ENCODE results near the gene RLIM. TPM values are rescaled to one million over a fixed set of nuclear protein-coding genes. Genes with fewer than 3 reads are reported as not detected.

Gene RLIM
- total RNA-seq, 1 experiment from 2014 or later: 36.4 TPM

DNA sequence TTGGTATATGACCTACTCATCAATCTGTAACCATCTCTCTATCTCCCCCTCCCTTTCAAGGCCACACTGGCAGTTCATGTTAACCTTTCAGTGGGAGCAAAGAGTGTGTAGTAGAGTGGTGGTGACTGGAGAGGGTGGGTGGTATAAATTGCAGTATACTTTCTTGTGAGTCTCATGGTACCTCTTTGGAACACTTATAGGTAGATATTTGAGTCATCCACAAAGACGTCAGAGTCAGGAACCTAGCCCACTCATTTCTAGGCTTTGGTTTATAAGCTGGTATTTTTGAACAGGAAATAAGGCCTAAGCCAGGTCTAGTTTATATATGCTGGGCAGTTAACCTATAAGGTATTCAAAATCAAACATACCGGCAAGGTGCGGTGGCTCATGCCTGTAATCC lies 36.3 kb downstream of the RLIM start:
- RAD21 ChIA-PET (ENCODE audit: low non-redundant PET in 1 of 2, low total read pairs in 2 of 2, uncharacterized antibody in 2 of 2, unreplicated experiment in 2 of 2): no interaction called here
- TF ChIP-seq YY1 (IDR thresholded peaks at IDR 0.05; ENCODE audit: extremely low read depth, insufficient replicate concordance, low read depth, low read length): no peak
- H2AFZ ChIP-seq (ENCODE audit: low read depth, low read length, poor library complexity, severe bottlenecking): no peak overlapping the region
- no peaks in the 10 kb centered on the region for H3K9me3 ChIP-seq (ENCODE audit: control insufficient read depth in 1 of 2, insufficient read depth in 1 of 2, low read depth in 1 of 2, low read length in 2 of 2)
- H3K79me2 ChIP-seq (ENCODE audit: insufficient read depth, low read length): no peaks in the 10 kb centered on the region
- CTCF ChIA-PET: no interaction called here
- no peak overlapping the region for H3K9ac ChIP-seq (ENCODE audit: low read length)
- no peaks in the 10 kb centered on the region for H3K9me2 ChIP-seq (ENCODE audit: insufficient read depth)
- H3K36me3 ChIP-seq (ENCODE audit: control insufficient read depth in 1 of 2, insufficient read depth in 2 of 2, low read length in 2 of 2): no peaks in the 10 kb centered on the region
- H3K4me3 ChIP-seq (replicated peaks in 1 of 2; ENCODE audit: low read depth in 1 of 2, low read length in 2 of 2): no peak overlapping the region
- intact Hi-C loops (cut with micrococcal nuclease): no loop called here
- ATAC-seq (no peak), DNase-seq (ENCODE audit: low read depth, low spot score) (no peak)
- no peak overlapping the region for H3K4me2 ChIP-seq (ENCODE audit: low read length)
- H3K4me1 ChIP-seq (ENCODE audit: control insufficient read depth in 1 of 2, insufficient read depth in 2 of 2, low read length in 2 of 2): no peaks in the 10 kb centered on the region
- POLR2A ChIA-PET: no interaction called here
- no TSS peak for BruUV-seq (replicated peaks)
- H3K27me3 ChIP-seq (ENCODE audit: insufficient read depth, low read length): no peaks in the 10 kb centered on the region
- H3K27ac ChIP-seq (ENCODE audit: low read depth, low read length): no peak overlapping the region
- H4K20me1 ChIP-seq (ENCODE audit: insufficient read depth): no peaks in the 10 kb centered on the region

- TF ChIP-seq SP1 (IDR thresholded peaks at IDR 0.05; ENCODE audit: low read depth): no peak
- TF ChIP-seq CTCF (IDR thresholded peaks at IDR 0.05 in 2 of 3, conservative IDR thresholded peaks at IDR 0.05 in 1 of 3; ENCODE audit: borderline replicate concordance in 1 of 3, insufficient read depth in 1 of 3, low read depth in 2 of 3, low read length in 2 of 3): no peak
- TF ChIP-seq MAX (IDR thresholded peaks at IDR 0.05): no peak
- TF ChIP-seq EZH2 (IDR thresholded peaks at IDR 0.05): no peak
- TF ChIP-seq JUND (IDR thresholded peaks at IDR 0.05): no peak
- no peak for TF ChIP-seq ZFX (IDR thresholded peaks at IDR 0.05)
- TF ChIP-seq CEBPB (IDR thresholded peaks at IDR 0.05; ENCODE audit: low read depth): no peak
- no peak for TF ChIP-seq POLR2A (IDR thresholded peaks at IDR 0.05; ENCODE audit: borderline replicate concordance, extremely low read depth, insufficient read depth, insufficient read length)
- TF ChIP-seq POLR2AphosphoS5 (IDR thresholded peaks at IDR 0.05; ENCODE audit: low read depth, low read length): no peak
- TF ChIP-seq FOSL1 (IDR thresholded peaks at IDR 0.05; ENCODE audit: low read depth): no peak
- TF ChIP-seq YY1 (IDR thresholded peaks at IDR 0.05; ENCODE audit: extremely low read depth, insufficient replicate concordance, low read depth, low read length): no peak
- BruUV-seq (replicated peaks): no TSS peak
- Histone ChIP-seq H3K27me3 (ENCODE audit: insufficient read depth, low read length) (no peaks in the 10 kb centered on the region), H3K4me3 (replicated peaks in 1 of 2; ENCODE audit: low read depth in 1 of 2, low read length in 2 of 2) (no peak overlapping the region), H3K9me3 (ENCODE audit: control insufficient read depth in 1 of 2, insufficient read depth in 1 of 2, low read depth in 1 of 2, low read length in 2 of 2) (no peaks in the 10 kb centered on the region), H3K4me1 (ENCODE audit: control insufficient read depth in 1 of 2, insufficient read depth in 2 of 2, low read length in 2 of 2) (no peaks in the 10 kb centered on the region), H3K4me2 (ENCODE audit: low read length) (no peak overlapping the region), H3K9me2 (ENCODE audit: insufficient read depth) (no peaks in the 10 kb centered on the region), H2AFZ (ENCODE audit: low read depth, low read length, poor library complexity, severe bottlenecking) (no peak overlapping the region), H3K79me2 (ENCODE audit: insufficient read depth, low read length) (no peaks in the 10 kb centered on the region), H4K20me1 (ENCODE audit: insufficient read depth) (no peaks in the 10 kb centered on the region), H3K36me3 (ENCODE audit: control insufficient read depth in 1 of 2, insufficient read depth in 2 of 2, low read length in 2 of 2) (no peaks in the 10 kb centered on the region), H3K9ac (ENCODE audit: low read length) (no peak overlapping the region), H3K27ac (ENCODE audit: low read depth, low read length) (no peak overlapping the region)
- CTCF ChIA-PET: no interaction called here
- ATAC-seq (no peak), DNase-seq (ENCODE audit: low read depth, low spot score) (no peak)
- POLR2A ChIA-PET: no interaction called here
- RAD21 ChIA-PET (ENCODE audit: low non-redundant PET in 1 of 2, low total read pairs in 2 of 2, uncharacterized antibody in 2 of 2, unreplicated experiment in 2 of 2): no interaction called here
- intact Hi-C loops (cut with micrococcal nuclease): loop anchor here (10.0 kb wide), 1 partner anchor 1047 kb away; no protein-coding TSS in a partner anchor
Measured at GRCh38 chrX:74557378-74557777, 57.0 kb downstream of the RLIM start.

Measured in HCT116 (cell line).